Gastroesophageal sphincter (tissue), 3 donors: Measurements from ENCODE around the gene REPS2.

Experiments used
- CTCF ChIP-seq, 4 experiments: fragments of 200-600 bp in 2 of 4; fragments of 450-650 bp in 2 of 4; sonication (generic) in 1 of 4; IDR thresholded peaks; one replicate each; pipeline ENCODE4 v1.5.1; 2017 to 2019; ENCODE audit warnings: antibody characterized with exemption in 4 of 4, mild to moderate bottlenecking in 2 of 4, moderate library complexity in 2 of 4
- EP300 ChIP-seq: sonication (generic); formaldehyde crosslinking; IDR thresholded peaks from one replicate; pipeline ENCODE4 v1.6.1; 2017; ENCODE audit warnings: antibody characterized with exemption, mild to moderate bottlenecking
- POLR2A ChIP-seq, 2 donors: fragments of 450-650 bp; IDR thresholded peaks; one replicate each; pipeline ENCODE4 v1.6.1; 2017; ENCODE audit warnings: antibody characterized with exemption in 2 of 2, mild to moderate bottlenecking in 2 of 2, moderate library complexity in 1 of 2
- POLR2AphosphoS5 ChIP-seq: sonication (generic); formaldehyde crosslinking; IDR thresholded peaks from one replicate; pipeline ENCODE4 v1.6.1; 2017; ENCODE audit warnings: antibody characterized with exemption

GRCh38 chrX:17067534-17067933, 121.1 kb downstream of the REPS2 start:
- TF ChIP-seq CTCF (IDR thresholded peaks at IDR 0.05) = no peak
- no peak for TF ChIP-seq EP300
- no peak for TF ChIP-seq POLR2A (IDR thresholded peaks at IDR 0.05)
- no peak for TF ChIP-seq POLR2AphosphoS5
